CD4-positive, alpha-beta T cell treated with Interferon gamma for 1 hour (primary cell): ENCODE results near the gene MCIDAS.
A peak's percentile ranks its signal among the peaks of the same experiment; 100 is the strongest.

ENCODE experiments used
- DNase-seq: peaks from one replicate; pipeline ENCODE4 v3.0.0-alpha.2; 2020

Gene MCIDAS

DNA sequence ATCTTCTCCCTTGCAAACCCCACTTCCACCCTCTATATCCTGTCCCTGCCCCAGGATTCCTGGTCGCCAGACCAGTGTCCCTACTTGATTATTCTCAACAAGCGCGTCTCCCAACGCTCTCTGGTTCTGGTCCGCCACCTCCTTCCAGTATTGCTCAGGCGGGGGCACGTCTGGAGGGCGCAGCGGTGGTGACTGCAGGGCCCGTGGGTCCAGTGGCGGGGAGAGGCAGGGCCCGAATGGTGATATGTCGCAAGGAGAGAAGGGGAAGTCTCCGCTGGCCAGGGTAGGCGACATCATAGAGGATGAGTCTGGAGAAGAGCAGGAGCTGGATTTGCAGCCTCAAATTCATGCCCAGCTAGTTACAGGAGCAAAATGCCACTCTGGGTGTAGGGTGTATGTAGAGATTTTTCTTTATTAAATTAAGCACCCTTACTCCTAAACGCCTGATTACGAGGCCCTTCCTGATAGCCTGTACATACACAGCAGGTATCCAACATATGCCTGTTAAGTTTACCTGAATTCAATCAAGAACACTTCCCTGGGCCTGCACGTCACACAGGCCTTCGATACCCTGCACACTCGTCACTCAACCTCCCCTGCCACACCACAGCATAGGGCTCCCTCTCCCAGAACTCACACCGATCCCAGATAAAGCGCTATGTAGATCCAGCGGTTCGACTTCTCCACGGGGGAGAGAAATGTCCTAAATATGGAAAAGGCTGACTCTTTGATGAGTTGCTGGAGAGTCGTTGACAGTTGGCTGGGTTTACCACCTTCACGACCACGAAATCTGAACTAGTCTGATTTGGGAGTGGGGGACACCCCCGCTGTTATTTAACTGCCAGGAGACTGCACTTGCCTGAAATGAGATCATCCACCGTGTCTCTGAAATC lies 4.8 kb downstream of the MCIDAS start:
- DNase-seq, result no peak

DNA sequence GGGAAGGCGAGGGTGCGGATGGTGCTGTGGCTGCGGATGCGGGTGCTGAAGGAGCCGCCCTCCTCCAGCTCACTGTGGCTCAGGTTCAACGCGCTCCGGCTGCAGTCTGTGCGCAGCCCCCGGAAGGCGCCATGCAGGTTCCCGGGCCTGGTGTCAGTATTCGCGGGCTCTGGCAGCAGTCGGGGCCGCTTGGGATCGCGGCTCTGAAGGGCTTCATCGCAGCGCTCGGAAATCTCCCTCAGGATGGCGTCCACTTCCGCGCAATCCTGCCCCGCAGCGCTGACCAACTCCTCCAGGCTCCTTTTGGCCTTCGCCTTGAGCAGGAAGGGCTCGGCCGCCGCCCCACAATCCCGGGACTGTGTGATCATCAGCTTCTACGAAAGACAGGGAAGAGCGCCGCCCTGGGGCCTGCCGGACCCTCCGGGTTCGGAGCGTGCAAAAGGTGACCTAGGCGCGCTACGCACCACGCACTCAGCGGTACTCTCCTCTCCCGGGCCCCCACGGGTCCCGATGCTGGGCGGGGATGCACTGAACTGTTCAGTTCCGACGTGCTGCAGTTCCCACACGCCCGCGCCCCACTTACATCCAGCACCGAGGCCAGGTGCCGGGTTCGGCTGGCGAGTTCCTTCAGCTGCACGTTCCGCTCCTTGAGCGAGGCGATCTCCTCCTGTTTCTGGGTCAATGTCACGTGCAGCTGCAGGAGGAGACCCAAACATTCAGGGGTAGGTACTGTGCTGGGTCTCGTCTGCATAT lies 6.5 kb downstream of the MCIDAS start:
- no peak for DNase-seq

DNA sequence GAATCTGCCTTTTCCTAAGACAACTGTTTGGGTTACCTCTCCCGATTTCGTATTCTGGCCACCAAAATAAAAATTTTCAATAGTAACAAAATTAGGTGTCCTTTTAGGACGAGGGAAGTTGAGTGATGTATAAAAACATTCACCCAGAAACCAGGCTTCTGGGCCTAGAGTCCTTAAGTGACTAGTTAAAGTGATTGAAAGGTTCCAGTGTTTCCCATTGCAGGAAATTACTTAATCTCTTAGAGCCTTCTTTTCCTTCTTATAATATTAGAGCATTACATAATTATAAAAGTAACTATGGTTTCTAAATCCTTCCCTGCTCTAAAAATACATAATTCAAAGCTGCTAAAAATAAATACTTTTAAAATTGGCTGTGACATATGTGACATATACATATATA lies 7.3 kb downstream of the MCIDAS start:
- no peak for DNase-seq

DNA sequence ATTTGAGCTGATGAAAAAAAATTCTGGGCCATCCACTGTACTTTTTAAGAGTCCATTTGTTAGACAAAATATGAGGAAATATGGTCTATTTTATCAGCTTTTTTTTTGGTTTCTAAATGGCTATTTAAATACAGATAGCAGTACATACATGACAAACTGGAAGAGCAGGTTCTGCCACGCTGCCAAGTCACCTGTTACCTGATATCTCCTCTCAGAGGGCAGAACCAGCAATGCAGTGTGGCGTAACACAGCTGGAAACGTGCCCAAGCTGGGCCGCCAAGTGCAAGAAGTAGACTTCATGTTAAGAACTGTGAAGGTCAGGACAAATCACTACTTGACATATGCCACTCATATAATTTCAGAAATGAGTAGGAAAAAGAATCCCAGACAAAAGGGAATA lies 8.1 kb downstream of the MCIDAS start:
- no peak for DNase-seq

DNA sequence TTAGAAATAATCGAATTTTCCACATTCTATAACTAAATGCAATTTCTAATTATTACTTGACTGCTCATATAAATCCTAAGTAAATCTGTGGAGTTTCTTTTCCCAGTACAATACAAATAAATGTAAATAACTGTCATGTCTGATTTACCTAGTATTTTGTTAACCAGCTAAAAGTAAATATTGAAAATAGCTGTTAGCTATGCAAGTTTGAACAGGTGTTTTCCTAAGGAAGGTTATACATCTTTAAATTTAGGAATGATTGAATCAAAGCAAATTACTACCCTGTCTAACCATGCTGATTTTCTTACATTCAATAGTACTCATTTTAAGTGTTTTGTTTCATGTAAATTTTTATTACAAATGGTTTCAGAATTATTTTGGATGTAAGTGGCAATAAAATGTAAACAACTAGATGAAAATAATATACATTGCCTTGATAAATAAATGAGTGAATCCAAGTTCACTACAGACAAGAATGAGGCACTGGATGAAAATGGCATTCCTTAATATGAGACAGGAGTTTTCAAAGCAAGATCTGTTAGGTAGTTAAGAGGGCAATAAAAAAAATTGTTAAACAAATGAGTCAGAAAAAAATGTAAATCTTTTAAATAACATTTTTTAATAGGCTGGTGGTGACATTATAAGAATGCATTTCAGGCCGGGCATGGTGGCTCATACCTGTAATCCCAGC lies 15.8 kb downstream of the MCIDAS start:
- DNase-seq, result no peak

DNA sequence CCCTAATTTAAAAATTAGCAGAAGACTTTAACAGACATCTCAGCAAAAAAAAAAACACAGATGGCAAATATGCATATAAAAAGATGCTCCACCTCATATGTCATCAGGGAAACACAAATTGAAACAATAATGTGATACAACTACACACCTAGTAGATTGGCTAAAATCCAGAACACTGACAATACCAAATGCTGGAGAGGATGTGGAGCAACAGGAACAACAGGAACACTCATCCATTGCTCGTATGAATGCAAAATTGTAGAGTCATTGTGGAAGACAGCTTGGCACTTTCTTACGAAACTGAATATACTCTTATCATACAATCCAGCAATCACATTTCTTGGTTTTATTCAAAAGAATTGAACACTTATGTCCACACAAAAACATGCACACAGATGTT lies 22.1 kb downstream of the MCIDAS start:
- DNase-seq, result no peak

GRCh38 chr5:55191165-55191564 lies 36.0 kb downstream of the MCIDAS start:
- DNase-seq, result no peak

DNA sequence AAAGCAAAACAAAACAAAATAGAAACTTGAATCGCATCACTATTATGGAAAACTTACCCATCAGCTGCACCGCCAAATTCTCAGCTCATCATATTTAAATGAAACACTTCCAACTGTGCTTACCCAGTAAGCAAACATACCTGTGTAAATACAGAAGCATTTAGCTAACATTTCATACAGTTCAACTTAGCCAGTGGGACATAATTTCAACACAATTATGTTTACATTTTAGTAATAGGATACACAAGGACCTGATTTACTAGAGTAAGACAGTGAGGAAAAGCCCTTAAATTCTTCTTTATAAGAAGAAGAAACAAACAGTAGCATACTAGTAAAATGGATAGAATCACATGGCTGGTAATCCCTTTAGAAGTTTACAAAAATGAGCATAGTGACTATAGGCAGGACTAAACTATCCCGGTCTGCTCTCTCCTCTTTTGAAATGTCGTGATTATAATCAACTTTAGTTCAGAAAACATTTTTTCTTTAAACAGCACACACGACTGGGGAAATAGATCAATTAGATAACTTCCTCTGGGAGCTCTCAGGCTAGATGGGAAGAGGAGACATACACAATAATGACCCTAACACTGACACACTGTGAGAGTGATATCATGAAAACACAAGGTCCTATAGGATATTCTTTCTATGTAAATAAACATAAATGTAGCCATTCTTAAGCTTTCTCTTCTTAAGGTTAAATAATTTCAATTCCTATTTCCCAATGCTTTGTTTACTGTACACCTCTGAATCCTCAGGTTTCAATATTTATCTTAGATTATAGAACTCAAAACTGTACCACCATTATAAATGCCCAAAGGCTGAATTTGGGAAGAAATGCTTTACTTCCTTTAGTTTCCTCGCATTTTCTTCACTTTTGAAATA lies 38.2 kb downstream of the MCIDAS start:
- DNase-seq, result no peak

GRCh38 chr5:55187370-55187769 lies 39.7 kb downstream of the MCIDAS start:
- DNase-seq, result no peak

DNA sequence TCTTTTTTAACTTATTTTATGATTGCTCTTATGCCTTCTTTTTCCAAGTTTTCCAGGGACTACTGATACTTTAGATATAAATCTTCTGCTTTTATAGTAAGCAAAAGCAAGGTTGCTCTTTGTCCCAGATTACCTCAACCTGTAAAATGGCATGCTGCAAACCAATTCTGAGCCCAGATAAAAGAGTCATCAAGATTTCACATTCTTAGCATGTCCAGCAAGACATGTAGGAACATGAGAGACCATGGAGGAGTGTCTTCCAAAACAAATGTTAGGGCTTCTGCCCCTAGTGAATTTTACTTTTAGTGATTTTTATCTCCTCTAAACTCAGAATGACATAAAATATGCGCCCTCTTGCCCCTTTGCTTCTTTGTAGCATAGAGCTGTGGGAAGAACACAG lies 47.1 kb downstream of the MCIDAS start:
- DNase-seq, result no peak

DNA sequence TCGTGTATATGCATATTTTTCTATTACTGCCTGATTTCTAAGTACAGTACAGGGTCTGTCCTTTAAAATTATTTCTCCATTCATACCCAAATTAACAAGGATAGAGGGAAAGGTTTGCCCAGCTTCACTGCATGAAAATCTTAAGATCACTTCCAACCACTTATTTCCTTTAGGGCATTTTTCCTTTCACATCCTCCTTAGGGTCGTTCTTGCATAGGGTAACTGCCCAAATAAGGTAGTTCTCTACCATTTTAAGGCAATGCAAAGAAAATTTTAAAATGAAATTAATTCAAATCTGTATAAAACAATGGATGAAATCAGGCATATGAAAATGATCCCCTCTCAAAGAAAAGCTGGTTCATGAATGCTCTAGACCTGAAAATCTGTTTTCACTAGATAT lies 50.0 kb downstream of the MCIDAS start:
- DNase-seq, result no peak

GRCh38 chr5:55176176-55176818 lies 50.8 kb downstream of the MCIDAS start:
- no peak for DNase-seq

- DNase-seq, result no peak
Measured at GRCh38 chr5:55175781-55176175, 51.3 kb downstream of the MCIDAS start.

- no peak for DNase-seq
Measured at GRCh38 chr5:55173687-55174230, 53.4 kb downstream of the MCIDAS start.

DNA sequence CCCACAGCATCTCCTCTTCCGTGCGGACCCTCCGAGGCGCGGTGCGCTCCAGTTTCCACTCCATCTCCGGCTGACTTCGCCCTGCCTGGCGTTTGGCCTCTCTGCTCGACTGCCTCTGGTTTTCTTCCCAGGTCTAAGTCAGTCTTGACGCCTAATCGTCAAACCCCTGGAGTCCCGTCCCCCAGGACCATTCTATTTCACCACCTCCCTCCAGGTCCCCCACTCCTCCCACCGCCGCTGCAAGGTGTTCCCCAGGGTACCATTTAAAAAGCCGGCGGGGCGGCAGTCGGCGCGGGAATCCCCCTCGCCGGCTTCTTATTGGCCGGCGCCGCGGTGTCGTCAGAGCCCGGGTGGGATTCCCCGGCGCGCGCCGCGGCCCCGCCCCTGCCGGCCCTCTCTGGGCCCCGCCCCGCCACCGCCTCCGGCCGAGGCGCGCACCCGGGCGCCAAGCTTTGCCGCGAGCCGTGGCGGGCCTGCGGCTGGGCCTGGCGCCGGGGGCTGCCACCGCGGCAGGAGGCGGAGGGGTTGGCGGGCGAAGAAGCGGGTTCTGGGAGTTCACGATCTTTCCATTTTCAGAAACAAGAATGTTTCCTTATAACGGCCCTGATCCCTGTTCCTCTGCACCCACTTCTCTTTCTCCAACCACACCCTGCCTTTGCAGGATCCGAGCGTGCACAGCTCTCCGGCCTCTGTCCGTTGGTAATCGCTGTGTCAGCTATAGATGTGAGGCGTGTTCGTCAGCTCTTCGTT lies 54.0 kb downstream of the MCIDAS start, which contains the start of gene CDC20B:
TSS of gene CDC20B (minus strand) at position 241 of the 750 bp plus-strand sequence. CDS start at position 64, 177 bp downstream.
- peak; percentile 83 for DNase-seq

DNA sequence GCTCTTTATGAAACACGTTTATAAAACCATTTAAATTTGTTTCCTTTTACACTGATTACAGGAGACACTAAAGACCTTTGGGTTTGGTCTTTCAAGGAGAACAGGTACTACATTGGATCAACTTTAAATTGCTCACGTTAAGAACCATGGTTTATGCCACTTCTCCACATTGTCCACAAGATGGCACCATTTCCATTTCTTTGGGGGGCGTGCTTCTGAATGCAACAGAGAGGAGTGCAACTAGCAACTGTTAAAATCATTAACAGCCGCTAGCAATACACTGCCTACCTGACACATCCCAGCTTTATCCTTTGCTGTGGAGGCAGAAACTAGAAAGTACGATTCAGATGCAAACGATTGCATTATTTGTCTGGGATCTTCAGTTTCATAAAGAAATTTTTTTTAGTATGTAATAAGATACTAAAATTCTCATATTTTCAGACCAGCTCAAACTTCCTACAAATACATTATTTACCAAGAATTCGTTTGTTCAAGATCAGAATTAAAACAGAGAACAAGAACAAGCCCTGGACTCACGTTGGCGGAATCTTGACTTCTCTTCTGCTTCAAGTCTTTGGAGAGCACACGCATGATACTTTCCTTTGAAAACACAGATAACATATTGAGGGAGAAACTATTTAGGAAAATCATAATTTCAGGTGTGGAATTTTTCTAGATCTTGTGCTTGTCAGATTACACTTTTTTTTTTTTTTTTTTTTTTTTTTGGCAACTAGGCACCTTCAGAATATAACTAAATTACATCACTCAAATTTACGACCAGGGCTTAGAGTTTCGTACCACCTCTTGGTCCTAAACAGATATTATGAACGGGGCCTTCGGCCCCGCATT lies 54.8 kb downstream of the MCIDAS start:
- DNase-seq, result peak; percentile 69

- no peak for DNase-seq
Measured at GRCh38 chr5:55171471-55171870, 55.6 kb downstream of the MCIDAS start.
